Epithelial cell of esophagus (primary cell): ENCODE measurements around the gene PHF21A.

Experiments used
- DNase-seq: peaks from one replicate; pipeline ENCODE4 v3.0.0; 2010; ENCODE audit warnings: low read depth
- H3K4me3 ChIP-seq: 2 replicates; pipeline ENCODE4 v1.5.1; 2011; ENCODE audit warnings: mild to moderate bottlenecking, low read length, control low read depth
- TF ChIP-seq, protein P1 (sequence below): IDR thresholded peaks from 2 replicates; pipeline ENCODE4 v1.5.1; 2011; ENCODE audit warnings: low read depth, mild to moderate bottlenecking, low read length, control low read depth, inconsistent platforms; ENCODE audit not compliant: insufficient read depth; ENCODE audit errors: missing control alignments

The PHF21A gene

DNA sequence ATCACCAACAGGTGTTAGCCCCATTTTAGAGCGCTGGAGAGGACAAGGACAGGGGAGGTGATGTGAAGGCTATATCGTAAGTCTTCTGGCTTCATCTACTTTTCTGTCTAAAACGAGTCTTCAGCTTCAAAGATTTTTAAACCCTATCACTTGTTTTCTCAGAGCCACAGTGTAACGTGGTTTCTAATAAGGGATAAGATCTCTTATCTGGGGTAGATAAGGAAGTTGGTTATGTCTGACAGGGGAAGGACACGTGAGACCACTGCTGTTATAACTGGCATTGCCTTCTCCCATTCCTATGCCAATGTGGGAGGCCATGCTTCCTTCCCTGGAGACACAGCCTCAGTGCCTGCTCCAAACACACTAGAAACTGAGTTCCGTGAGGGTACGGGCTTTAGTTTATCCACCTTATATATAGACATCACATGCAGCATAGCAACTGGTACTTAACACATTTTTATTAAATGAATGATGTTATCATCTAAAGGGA, 159.5 kb downstream of the PHF21A start:
- no peak for DNase-seq
- TF ChIP-seq, protein P1, sequence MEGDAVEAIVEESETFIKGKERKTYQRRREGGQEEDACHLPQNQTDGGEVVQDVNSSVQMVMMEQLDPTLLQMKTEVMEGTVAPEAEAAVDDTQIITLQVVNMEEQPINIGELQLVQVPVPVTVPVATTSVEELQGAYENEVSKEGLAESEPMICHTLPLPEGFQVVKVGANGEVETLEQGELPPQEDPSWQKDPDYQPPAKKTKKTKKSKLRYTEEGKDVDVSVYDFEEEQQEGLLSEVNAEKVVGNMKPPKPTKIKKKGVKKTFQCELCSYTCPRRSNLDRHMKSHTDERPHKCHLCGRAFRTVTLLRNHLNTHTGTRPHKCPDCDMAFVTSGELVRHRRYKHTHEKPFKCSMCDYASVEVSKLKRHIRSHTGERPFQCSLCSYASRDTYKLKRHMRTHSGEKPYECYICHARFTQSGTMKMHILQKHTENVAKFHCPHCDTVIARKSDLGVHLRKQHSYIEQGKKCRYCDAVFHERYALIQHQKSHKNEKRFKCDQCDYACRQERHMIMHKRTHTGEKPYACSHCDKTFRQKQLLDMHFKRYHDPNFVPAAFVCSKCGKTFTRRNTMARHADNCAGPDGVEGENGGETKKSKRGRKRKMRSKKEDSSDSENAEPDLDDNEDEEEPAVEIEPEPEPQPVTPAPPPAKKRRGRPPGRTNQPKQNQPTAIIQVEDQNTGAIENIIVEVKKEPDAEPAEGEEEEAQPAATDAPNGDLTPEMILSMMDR: no peak
- H3K4me3 ChIP-seq: no peak overlapping the region

DNA sequence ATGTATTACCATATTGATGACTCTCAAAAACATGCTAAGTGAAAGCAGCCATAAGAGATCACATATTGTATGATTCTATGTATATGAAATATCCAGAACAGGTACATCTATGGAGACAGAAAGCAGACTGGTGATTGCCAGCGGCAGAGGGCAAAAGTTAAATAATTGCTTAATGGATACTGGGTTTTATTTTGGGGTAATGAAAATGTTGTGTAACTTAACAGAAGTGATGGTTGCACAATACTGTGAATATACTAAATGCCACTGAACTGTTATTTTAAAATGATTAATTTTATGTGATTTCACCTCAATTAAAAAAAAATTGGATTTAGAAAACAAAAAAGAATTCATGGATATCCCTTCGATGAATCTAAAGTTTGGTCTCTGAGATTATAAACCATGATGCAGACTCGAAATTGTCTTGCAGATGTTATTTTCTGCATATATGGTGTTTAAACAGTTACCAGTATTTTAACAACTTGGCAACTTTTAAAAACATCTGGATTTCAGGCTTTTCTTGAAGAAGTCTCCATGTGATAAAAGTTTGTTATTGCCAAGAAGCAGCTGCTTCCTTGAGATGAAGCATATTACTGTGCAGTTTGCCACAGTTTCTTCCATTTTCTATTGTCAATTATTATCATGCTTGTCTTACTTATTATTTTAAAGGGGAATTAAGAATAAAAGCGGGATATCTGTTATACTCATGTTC, 160.7 kb downstream of the PHF21A start:
- TF ChIP-seq, protein P1: no peak
- no peak overlapping the region for H3K4me3 ChIP-seq
- no peak for DNase-seq

DNA sequence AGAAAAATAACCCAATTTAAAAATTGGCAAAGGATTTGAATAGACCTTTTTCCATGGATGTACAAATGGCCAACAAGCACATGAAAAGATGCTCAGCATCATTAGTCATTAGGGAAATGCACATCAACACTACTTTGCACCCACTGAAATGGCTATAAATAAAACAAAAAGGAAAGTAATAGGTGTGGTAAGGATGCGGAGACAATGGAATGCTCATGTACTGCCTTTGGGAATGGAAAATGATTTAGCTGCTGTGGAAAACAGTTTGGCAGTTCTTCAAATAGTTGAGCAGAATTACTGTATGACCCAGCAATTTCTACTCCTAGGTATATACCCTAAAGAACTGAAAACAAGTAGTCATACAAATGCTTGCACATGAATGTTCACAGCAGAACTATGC, 161.4 kb downstream of the PHF21A start:
- no peak overlapping the region for H3K4me3 ChIP-seq
- DNase-seq: no peak
- TF ChIP-seq, protein P1: no peak

DNA sequence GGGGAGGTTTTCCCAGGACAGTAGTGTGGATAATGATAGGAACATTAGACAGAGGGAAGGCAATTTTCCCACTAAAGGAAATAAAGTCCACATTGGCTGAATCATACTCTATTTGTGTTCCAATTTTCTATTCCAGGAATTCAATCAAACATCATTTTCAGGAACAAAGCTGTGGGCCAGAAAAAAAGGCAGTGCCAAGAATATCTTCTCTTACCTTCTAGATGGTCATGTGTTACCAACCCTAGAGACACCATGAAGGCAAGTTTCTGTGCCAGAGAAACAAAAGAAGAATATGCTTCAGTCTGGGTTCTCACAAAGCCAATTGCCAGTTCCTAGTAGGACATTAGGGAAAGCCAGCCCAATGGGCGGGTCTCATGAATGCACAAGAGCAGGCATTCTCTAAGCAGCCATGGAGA, 171.3 kb downstream of the PHF21A start:
- no peak for DNase-seq
- no peak overlapping the region for H3K4me3 ChIP-seq
- TF ChIP-seq, protein P1: no peak

DNA sequence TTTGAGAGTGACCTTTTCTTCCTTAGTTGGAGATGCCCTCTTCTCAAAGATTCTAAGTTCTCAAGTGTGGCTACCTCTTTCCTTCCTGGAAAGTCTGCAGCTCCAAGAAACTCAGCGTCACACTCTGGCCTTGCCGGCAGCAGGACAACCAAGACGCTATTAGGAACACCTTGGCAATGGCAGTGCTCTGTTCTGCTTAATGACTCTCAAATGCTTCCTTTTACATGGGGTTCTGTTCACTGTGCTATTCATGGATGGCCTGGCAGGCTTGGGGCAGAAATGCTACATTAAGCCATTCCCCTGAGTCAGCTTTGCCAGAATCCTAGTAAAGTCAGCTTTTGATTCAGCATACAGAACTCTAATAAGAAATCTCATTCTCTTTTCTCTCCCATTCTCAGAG, 172.9 kb downstream of the PHF21A start:
- TF ChIP-seq, protein P1: no peak
- no peak for DNase-seq
- H3K4me3 ChIP-seq: no peak overlapping the region

DNA sequence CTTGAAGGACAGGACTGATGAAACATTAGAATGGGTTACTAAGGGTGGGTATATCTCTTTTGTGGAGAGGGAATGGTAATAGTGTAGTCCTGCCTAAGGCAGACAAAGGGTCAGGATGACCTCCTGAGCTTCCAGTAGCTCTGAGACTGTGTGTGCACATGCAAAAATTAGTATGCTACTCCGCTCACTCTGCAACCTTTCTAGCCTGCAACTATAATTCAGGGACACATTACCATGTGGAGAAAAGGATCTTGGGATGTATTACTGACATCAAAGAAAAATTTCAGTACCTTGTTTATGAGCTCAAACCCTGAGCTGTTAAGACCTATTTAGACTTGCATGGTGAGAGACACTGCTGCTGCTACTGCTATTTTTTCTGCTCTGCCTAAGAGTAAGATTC, 173.4 kb downstream of the PHF21A start:
- DNase-seq: no peak

More for the DNA sequence above, 173.4 kb downstream of the PHF21A start:
- H3K4me3 ChIP-seq: no peak overlapping the region
- TF ChIP-seq, protein P1: no peak
